PC-9 (cell line): ENCODE measurements around the gene PLCL2. TPM values are rescaled to one million over a fixed set of nuclear protein-coding genes. Genes with fewer than 3 reads are reported as not detected.

Experiments used
- BruUV-seq: library from RNA; stranded (reverse); fragments of 400-500 nt; replicated peaks from 2 replicates; lab custom pipeline; 2021; lab: Mats Ljungman, UMichigan
- CTCF ChIA-PET: fragments of 300-600 bp; sonication (Branson Sonifier 250); formaldehyde crosslinking; loops from one replicate; lab custom pipeline; 2022; ENCODE audit warnings: antibody characterized with exemption; lab: Charles Lee
- POLR2A ChIA-PET: fragments of 300-600 bp; sonication (Branson Sonifier 250); formaldehyde crosslinking; loops from one replicate; lab custom pipeline; 2022; ENCODE audit warnings: antibody characterized with exemption; ENCODE audit not compliant: unreplicated experiment; lab: Charles Lee
- DNase-seq, 2 experiments: peaks; one replicate each; pipeline versions ENCODE4 v3.0.0 to v3.0.0-alpha.2; 2015 to 2022; ENCODE audit warnings: mixed read lengths in 1 of 2
- H2AFZ ChIP-seq: fragments of 200-600 bp; sonication (generic); 2 replicates; pipeline ENCODE4 v1.8.1; 2017; ENCODE audit warnings: antibody characterized with exemption
- H3F3A ChIP-seq: fragments of 200-600 bp; sonication (generic); 2 replicates; pipeline ENCODE4 v1.8.1; 2017; ENCODE audit warnings: antibody characterized with exemption, mild to moderate bottlenecking, low read depth; ENCODE audit not compliant: insufficient read depth
- H3K27ac ChIP-seq: fragments of 200-600 bp; sonication (generic); 2 replicates; pipeline ENCODE4 v1.6.1; 2016; ENCODE audit warnings: mixed run types
- H3K27me3 ChIP-seq: fragments of 200-600 bp; sonication (generic); 2 replicates; pipeline ENCODE4 v1.6.1; 2016; ENCODE audit warnings: low read depth, mixed run types; ENCODE audit not compliant: insufficient read depth
- H3K36me3 ChIP-seq: fragments of 200-600 bp; sonication (generic); 2 replicates; pipeline ENCODE4 v1.6.1; 2016; ENCODE audit warnings: low read depth, mixed run types
- H3K4me1 ChIP-seq: fragments of 200-600 bp; sonication (generic); replicated peaks from 2 replicates; pipeline ENCODE4 v1.6.1; 2016; ENCODE audit warnings: mixed run types; ENCODE audit not compliant: insufficient read depth
- H3K4me2 ChIP-seq: fragments of 200-600 bp; sonication (generic); 2 replicates; pipeline ENCODE4 v1.6.1; 2017; ENCODE audit warnings: mixed run types
- H3K4me3 ChIP-seq: fragments of 200-600 bp; sonication (generic); 2 replicates; pipeline ENCODE4 v1.6.1; 2016; ENCODE audit warnings: mixed run types
- H3K79me2 ChIP-seq: fragments of 200-600 bp; sonication (generic); 2 replicates; pipeline ENCODE4 v1.6.1; 2017; ENCODE audit warnings: low read depth, mixed run types
- H3K9me2 ChIP-seq: fragments of 200-600 bp; sonication (generic); 2 replicates; pipeline ENCODE4 v1.8.1; 2017; ENCODE audit warnings: mild to moderate bottlenecking; ENCODE audit not compliant: insufficient read depth
- H3K9me3 ChIP-seq: fragments of 200-600 bp; sonication (generic); 2 replicates; pipeline ENCODE4 v1.8.1; 2016; ENCODE audit warnings: low read depth; ENCODE audit not compliant: insufficient read depth
- H4K20me1 ChIP-seq: fragments of 200-600 bp; sonication (generic); 2 replicates; pipeline ENCODE4 v1.8.1; 2017; ENCODE audit not compliant: insufficient read depth
- CTCF ChIP-seq: fragments of 200-600 bp; sonication (generic); conservative IDR thresholded peaks from 2 replicates; pipeline ENCODE4 v1.6.1; 2017; ENCODE audit warnings: mixed run types, antibody characterized with exemption, mild to moderate bottlenecking, moderate library complexity
- EZH2 ChIP-seq: fragments of 200-600 bp; sonication (generic); IDR thresholded peaks from 2 replicates; pipeline ENCODE4 v1.8.0; 2017; ENCODE audit warnings: antibody characterized with exemption, low read depth
- intact Hi-C: fragments of 100-400 bp; cut with micrococcal nuclease; formaldehyde crosslinking; loops from one replicate; pipeline ENCODE4 v1.10.0; 2022; ENCODE audit not compliant: unreplicated experiment
- total RNA-seq: library from RNA; stranded (reverse); gene quantifications from 2 replicates; pipeline ENCODE4 v1.2.3, GENCODE V29; 2021

The PLCL2 gene
- total RNA-seq, 1 experiment from 2014 or later: 4.6 TPM

- Histone ChIP-seq H3K27me3 (no peaks in the 10 kb centered on the region), H3K36me3 (peaks cover 7% of the 10 kb centered on the region; the same call in 1 of the 2 replicates), H3K4me1 (peaks cover 9% of the 10 kb centered on the region), H3K27ac (no peak overlapping the region), H3K4me2 (no peak overlapping the region), H3K9me2 (no peaks in the 10 kb centered on the region; the same call in 1 of the 2 replicates), H3F3A (peaks cover 1% of the 10 kb centered on the region; the same call in 1 of the 2 replicates), H3K9me3 (peaks cover 13% of the 10 kb centered on the region), H3K79me2 (no peaks in the 10 kb centered on the region), H4K20me1 (no peaks in the 10 kb centered on the region), H3K4me3 (no peak overlapping the region), H2AFZ (no peak overlapping the region)
- BruUV-seq: no TSS peak
- TF ChIP-seq CTCF (no peak), EZH2 (no peak)
- ChIA-PET CTCF (no interaction called here), POLR2A (no interaction called here)
- intact Hi-C loops: no loop called here
- no peak for DNase-seq
Measured at GRCh38 chr3:17045705-17046104, 160.9 kb downstream of the PLCL2 start.

DNA sequence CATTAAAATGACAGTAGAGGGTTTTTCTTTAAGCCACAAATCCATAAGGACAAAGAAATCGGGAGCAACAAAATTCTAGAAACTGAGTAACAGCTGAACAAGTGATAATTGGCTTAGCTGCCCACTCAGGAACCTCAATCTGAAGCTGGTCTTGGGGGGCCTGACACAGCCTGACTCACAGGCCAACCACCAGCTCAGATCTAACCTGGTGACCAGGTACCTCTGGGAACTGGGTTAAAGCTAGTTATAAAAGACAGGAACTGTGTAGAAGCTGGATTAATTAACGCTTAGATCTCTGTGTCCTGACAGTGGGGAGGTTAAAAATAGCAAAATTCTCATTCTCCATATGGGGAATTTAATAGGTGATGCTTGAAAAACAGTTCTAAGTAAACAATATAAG is 161.9 kb downstream of the PLCL2 start:
- intact Hi-C loops: no loop called here
- Histone ChIP-seq H3F3A (no peaks in the 10 kb centered on the region), H3K9me2 (no peaks in the 10 kb centered on the region; the same call in 1 of the 2 replicates), H3K4me3 (no peak overlapping the region), H3K9me3 (peaks cover 13% of the 10 kb centered on the region), H3K27ac (no peak overlapping the region), H4K20me1 (no peaks in the 10 kb centered on the region), H3K79me2 (no peaks in the 10 kb centered on the region), H3K27me3 (no peaks in the 10 kb centered on the region), H3K4me2 (no peak overlapping the region), H3K36me3 (0 out of 2 replicates have a peak, but pooled peaks cover under 1% of the 10 kb centered on the region), H2AFZ (no peak overlapping the region), H3K4me1 (no peaks in the 10 kb centered on the region; the same call in 1 of the 2 replicates)
- TF ChIP-seq CTCF: no peak
- TF ChIP-seq EZH2: no peak
- DNase-seq: no peak
- ChIA-PET CTCF (interaction anchor here (0.5 kb wide), 1 partner anchor 452 kb away, joined by 3 read pairs; no protein-coding TSS in a partner anchor), POLR2A (no interaction called here)
- no TSS peak for BruUV-seq

GRCh38 chr3:17047162-17047561 is 162.4 kb downstream of the PLCL2 start:
- Histone ChIP-seq H3K79me2 (no peaks in the 10 kb centered on the region), H3K9me2 (no peaks in the 10 kb centered on the region; the same call in 1 of the 2 replicates), H3K27me3 (no peaks in the 10 kb centered on the region), H3K36me3 (no peaks in the 10 kb centered on the region), H3K4me1 (no peaks in the 10 kb centered on the region), H4K20me1 (no peaks in the 10 kb centered on the region), H3K4me2 (no peak overlapping the region), H3K27ac (no peak overlapping the region), H2AFZ (no peak overlapping the region), H3K9me3 (peaks cover 12% of the 10 kb centered on the region), H3K4me3 (no peak overlapping the region), H3F3A (no peaks in the 10 kb centered on the region)
- intact Hi-C loops: no loop called here
- ChIA-PET POLR2A (no interaction called here), CTCF (no interaction called here)
- BruUV-seq: no TSS peak
- TF ChIP-seq EZH2 (no peak), CTCF (no peak)
- no peak for DNase-seq
